Esophagus (tissue), 2 donors: ENCODE measurements around the gene MED8. TPM values are rescaled to one million over a fixed set of nuclear protein-coding genes. Genes with fewer than 3 reads are reported as not detected.
A peak's percentile ranks its signal among the peaks of the same experiment; 100 is the strongest.
"Not testable (repeated sequence)": the region's sequence is repeated elsewhere in the genome, so short reads cannot be mapped to it uniquely, and the experiment has no call there.

Source experiments
- H3K27ac ChIP-seq, 2 donors: one replicate each; pipeline ENCODE4 v1.5.1; 2013; ENCODE audit warnings: low read depth in 2 of 2, mild to moderate bottlenecking in 2 of 2, inconsistent platforms in 1 of 2, low read length in 1 of 2, moderate library complexity in 1 of 2
- H3K27me3 ChIP-seq, 2 donors: one replicate each; pipeline ENCODE4 v1.6.1; 2013; ENCODE audit warnings: low read length in 2 of 2, control low read depth in 1 of 2, mild to moderate bottlenecking in 1 of 2; ENCODE audit not compliant: insufficient read depth in 2 of 2, control insufficient read depth in 1 of 2
- H3K36me3 ChIP-seq, 2 donors: one replicate each; pipeline ENCODE4 v1.6.1; 2013; ENCODE audit warnings: low read length in 1 of 2; ENCODE audit not compliant: control insufficient read depth in 2 of 2, insufficient read depth in 2 of 2
- H3K4me1 ChIP-seq, 2 donors: one replicate each; pipeline ENCODE4 v1.6.1; 2013; ENCODE audit warnings: low read length in 1 of 2; ENCODE audit not compliant: control insufficient read depth in 2 of 2, insufficient read depth in 2 of 2
- H3K4me3 ChIP-seq, 2 donors: one replicate each; pipeline ENCODE4 v1.5.1; 2013; ENCODE audit warnings: low read length in 2 of 2, mild to moderate bottlenecking in 2 of 2, low read depth in 1 of 2, moderate library complexity in 1 of 2
- H3K9me3 ChIP-seq, 2 donors: one replicate each; pipeline ENCODE4 v1.6.1; 2013; ENCODE audit warnings: mild to moderate bottlenecking in 2 of 2, low read depth in 1 of 2, low read length in 1 of 2, moderate library complexity in 1 of 2; ENCODE audit not compliant: control insufficient read depth in 2 of 2, insufficient read depth in 1 of 2
- WGBS, 2 donors: extraction: QIAGEN DNeasy Blood & Tissue Kit; methylation state at CpG; one replicate each; pipeline ENCODE4 v1.1.7; 2013; 5-methylcytosine and 5-hydroxymethylcytosine counted together
- polyA plus RNA-seq, 2 donors: library from polyadenylated mRNA; stranded (reverse); fragments of 200-250 nt; gene quantifications; one replicate each; pipeline ENCODE4 v1.2.3, GENCODE V29; 2013
- donor health status: healthy with polysubstance abuse.
- donor health status: Bipolar disorder and iron deficiency.

Gene MED8
- polyA plus RNA-seq, 2 donors: 32.3 to 50.1 TPM

DNA sequence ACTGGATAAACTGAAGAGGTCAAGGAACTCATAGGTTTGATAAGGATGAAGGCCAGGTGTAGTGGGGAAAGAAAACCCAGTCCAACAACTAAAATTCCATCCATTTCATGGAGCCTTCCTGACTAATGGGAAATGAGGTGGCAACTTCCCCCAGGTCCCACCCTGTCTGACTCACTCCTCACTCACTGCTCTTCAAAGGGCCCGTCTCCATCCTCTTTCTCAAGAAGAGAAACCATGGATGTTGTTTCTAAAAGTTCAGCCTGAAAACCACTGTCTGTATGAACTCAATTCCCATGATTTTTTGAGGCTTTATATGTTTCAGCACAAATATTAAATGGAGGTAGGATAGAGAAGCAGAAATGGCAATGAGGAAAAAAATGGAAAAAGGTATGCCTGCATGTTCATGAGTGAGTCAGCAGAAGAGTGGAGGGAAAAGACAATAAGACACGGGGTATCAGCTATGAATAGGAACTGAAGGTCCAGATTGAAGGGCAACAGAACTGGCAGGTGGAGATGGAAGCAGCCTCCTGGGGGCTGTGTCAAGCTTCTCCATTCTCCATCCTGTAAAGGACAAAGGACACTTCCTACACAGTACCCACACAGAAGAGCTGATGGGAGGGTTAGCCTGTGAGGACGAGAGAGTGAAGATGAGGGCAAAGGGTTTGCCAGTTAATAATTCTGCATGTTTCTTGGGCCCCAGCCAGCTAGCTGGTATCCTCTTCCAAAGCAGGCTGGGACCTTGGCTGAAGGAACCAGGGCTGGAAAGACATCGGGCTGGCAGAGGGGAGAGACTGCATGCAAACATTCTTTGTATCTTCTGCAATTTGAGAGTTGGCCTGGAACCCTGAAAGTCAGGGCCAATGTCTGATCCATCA lies 16.3 kb downstream of the MED8 start:
- Histone ChIP-seq H3K27ac (peak overlapping the region; percentile 9 to 90), H3K27me3 (no peaks in the 10 kb centered on the region), H3K36me3 (no peaks in the 10 kb centered on the region), H3K4me3 (no peak overlapping the region), H3K4me1 (peaks cover 4 to 6% of the 10 kb centered on the region in 2 donors), H3K9me3 (no peaks in the 10 kb centered on the region)
- WGBS, 2 donors: 42 to 43% methylated on average over 4 of the region's 4 CpGs

DNA sequence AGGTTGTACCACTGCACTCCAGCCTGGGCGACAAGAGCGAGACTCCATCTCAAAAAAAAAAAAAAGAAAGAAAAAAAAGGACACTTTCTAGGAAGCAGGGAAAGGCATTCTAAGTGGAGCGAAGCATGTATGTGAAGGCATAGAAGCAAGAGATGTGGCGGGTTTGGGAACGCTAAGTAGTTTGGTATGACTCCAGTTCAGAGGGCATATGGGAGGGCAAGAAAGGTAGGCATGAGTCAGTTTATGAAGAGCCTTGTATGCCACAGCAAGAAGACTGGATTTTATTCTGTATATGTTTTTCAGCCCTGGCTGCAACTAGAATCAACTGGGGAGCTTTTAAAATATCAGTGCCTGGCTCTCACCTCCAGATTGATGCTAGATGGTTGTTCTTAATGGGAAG lies 17.4 kb downstream of the MED8 start:
- no peaks in the 10 kb centered on the region for H3K27me3 ChIP-seq
- H3K36me3 ChIP-seq: no peaks in the 10 kb centered on the region
- WGBS, 2 donors: 96 to 99% methylated on average over 5 of the region's 5 CpGs
- peaks cover 4 to 7% of the 10 kb centered on the region in 2 donors for H3K4me1 ChIP-seq
- peak overlapping the region in 1 of 2 donors; percentile 1 for H3K27ac ChIP-seq
- no peaks in the 10 kb centered on the region for H3K9me3 ChIP-seq
- H3K4me3 ChIP-seq: no peak overlapping the region

DNA sequence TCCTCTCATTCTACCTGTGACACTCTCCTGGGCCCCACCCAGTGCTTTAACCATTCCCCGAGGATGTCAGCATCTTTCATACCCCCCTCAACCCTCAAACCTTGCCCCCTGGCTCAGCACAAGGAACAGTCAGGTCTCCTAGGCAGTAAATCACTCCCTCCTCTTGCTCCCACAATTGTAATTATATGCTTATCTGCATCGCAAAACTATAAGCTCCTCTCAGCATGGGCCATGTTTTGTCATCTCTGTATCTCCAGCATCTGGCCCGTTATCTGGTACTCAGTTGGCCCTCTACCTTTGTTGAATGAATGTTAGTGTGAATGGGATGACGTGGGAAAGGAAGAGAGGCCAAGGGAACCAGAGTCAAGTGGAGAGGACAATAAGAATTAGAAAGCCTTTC lies 19.0 kb downstream of the MED8 start:
- H3K27me3 ChIP-seq: no peaks in the 10 kb centered on the region
- H3K4me3 ChIP-seq: no peak overlapping the region
- H3K36me3 ChIP-seq: no peaks in the 10 kb centered on the region
- WGBS, 2 donors: 82 to 88% methylated on average over 4 of the region's 4 CpGs
- H3K4me1 ChIP-seq: peaks cover 9 to 16% of the 10 kb centered on the region in 2 donors
- H3K9me3 ChIP-seq: no peaks in the 10 kb centered on the region
- H3K27ac ChIP-seq: no peak overlapping the region

DNA sequence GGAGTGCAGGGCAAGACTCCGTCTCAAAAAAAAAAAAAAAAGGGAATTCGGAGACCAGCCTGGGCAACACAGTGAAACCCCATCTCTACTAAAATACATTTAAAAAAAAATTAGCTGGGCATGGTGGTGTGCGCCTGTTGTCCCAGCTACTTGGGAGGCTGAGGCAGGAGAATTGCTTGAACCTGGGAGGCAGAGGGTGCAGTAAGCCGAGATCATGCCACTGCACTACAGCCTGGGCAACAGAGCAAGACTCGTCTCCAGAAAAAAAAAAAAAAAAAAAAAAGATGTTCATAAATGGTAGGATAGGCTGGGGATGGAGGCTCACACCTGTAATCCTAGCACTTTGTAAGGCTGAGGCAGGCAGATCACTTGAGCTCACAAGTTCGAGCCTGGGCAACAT lies 19.8 kb downstream of the MED8 start:
- not testable (repeated sequence) for H3K27ac ChIP-seq, H3K27me3 ChIP-seq, H3K4me3 ChIP-seq, H3K9me3 ChIP-seq, H3K36me3 ChIP-seq
- H3K4me1 ChIP-seq: peaks cover 9 to 18% of the 10 kb centered on the region in 2 donors
- WGBS, 2 donors: 92 to 97% methylated on average over 6 of the region's 6 CpGs

DNA sequence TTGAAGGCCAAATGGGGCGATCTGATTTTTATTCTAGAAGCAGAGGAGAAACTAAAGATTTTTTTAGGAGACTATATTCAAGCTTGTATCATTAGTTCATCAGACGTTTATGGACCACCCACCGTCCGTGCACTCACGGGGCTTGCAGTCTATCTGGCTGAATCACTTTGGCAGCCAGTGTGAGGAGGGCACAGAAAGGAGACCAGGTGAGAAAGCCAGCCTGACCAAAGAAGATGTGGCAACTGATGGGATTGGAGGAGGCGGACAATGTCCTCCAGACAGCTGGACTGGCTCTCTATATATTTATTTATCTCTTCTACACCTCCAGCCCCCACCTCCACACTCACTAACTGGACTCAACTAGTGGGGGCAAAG lies 21.0 kb downstream of the MED8 start:
- no peaks in the 10 kb centered on the region for H3K27me3 ChIP-seq
- WGBS, 2 donors: 15 to 18% methylated on average over 6 of the region's 6 CpGs
- H3K9me3 ChIP-seq: no peaks in the 10 kb centered on the region
- peaks cover 14 to 18% of the 10 kb centered on the region in 2 donors for H3K36me3 ChIP-seq
- H3K4me3 ChIP-seq: peak overlapping the region; percentile 5 to 80
- peak overlapping the region; percentile 98 to 99 for H3K27ac ChIP-seq
- peaks cover 9 to 22% of the 10 kb centered on the region in 2 donors for H3K4me1 ChIP-seq

DNA sequence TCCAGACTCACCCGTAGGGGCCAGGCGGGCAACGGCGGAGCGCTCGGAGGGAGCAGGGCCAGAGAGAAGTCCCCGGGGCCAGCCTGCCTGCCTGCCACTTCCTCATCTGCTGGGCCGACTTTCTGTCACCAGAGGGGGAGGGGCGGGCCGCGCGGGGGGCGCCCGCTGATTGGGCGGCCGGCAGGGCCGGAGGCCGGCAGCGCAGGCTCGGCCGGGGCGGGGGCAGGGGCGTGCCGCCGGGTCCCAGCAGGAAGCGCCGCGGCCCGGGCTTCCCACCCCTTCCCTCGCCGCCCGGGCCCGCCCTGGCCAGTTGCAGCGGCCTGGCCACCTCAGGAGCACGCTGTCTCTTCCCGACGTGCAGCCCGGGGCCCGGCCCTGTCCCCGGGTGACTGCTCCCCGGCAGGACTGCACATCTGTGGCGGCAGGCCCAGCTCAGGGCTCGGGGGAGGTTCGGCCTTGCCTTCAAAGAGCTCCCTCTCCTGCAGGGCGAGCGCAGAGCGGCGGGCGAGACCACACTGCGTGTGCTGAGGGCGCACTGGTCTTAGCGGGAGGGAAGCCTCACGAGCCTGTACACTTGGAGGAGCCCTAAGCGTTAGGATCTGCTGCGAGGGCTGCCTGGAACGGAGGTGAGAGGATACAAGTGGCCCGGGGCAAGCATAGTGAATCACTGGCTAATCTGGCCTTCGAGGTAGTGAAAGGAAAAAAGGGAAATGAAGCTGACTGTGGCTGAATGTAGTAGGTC lies 21.5 kb downstream of the MED8 start, which contains the start of gene ELOVL1:
TSS of gene ELOVL1 (minus strand) at position 108 of the 742 bp plus-strand sequence. CDS start 2,402 bp downstream, outside the sequence.
- no peaks in the 10 kb centered on the region for H3K27me3 ChIP-seq
- H3K9me3 ChIP-seq: no peaks in the 10 kb centered on the region
- peaks cover 9 to 20% of the 10 kb centered on the region in 2 donors for H3K4me1 ChIP-seq
- peak within 1 kb of the TSS; percentile 80 to 81 for H3K4me3 ChIP-seq
- peaks cover 19 to 20% of the 10 kb centered on the region in 2 donors for H3K36me3 ChIP-seq
- peak within 1 kb of the TSS; percentile 98 to 99 for H3K27ac ChIP-seq
- WGBS, 2 donors: 0% methylated on average over 46 to 58 of the region's 58 CpGs

DNA sequence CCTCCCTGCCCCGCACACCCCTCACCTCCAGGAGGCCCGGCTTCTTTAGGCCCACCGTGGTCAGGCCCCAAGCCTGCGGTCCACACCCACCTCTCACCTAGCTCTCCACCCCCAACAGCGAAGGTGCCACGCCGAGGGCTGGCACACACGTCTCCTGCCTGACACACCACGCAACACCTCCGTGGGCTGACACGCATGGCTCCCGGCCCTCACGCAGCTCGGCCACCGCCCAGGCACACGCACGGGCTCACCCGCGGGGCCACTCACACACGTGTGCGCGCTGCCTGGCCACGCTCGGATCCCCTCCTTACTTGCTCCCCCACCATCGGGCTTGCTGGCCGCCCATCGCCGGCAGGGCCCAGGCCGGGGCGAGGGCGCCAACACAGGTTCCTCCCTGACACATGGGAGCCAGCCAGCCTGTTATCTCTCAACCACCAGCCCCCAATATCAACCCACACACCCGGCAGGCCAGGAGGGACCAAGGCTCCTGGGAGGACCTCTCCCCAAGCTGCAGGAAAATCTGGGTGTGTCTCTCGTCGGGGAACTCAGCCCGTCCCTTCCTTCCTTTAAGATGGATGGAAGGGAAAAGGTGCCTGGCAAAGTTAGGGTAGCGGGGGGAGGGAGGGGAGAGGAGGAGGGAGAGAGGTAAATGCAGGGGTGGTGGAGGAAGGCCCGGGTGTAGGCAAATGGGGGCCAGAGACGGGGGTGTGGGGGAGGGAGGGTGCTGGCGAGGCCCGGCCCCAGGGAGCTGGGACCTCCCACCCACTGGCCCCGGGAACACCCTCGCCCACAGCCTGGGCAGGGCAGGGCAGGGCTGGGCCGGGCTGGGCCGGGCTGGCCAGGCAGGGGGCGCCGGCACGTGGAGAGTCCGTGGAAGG lies 22.3 kb downstream of the MED8 start:
- Histone ChIP-seq H3K9me3 (no peaks in the 10 kb centered on the region), H3K4me3 (peak overlapping the region; percentile 80 to 81), H3K4me1 (peaks cover 12 to 20% of the 10 kb centered on the region in 2 donors), H3K27ac (peak overlapping the region; percentile 98 to 99), H3K27me3 (no peaks in the 10 kb centered on the region), H3K36me3 (peaks cover 23% of the 10 kb centered on the region in 2 donors)
- 1 to 3% methylated on average over 44 to 48 of the region's 48 CpGs for WGBS, 2 donors

DNA sequence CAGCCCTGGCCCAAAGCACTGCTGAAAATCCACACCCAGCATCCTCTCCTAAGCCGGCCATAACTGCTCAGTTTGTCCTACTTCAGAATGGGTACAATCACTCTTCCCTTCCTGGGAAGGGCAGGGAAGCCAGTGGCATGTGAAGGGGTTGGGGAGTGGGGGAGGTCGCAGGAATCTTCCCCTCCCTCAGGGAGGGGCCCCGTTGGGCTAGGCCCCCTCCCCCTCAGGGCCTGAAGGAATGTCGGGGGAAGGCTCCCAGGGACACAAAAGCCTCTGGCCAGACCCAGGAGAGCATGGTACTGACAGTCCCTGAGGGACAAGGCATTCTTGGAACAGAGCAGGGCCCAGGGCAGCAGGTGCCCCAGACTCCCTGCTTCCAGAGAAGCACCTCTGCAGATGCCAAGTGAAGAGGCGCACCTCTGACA lies 23.0 kb downstream of the MED8 start:
- H3K4me3 ChIP-seq: peak overlapping the region; percentile 80 to 81
- H3K36me3 ChIP-seq: peaks cover 23% of the 10 kb centered on the region in 2 donors
- H3K27ac ChIP-seq: peak overlapping the region; percentile 98 to 99
- WGBS, 2 donors: 8 to 14% methylated on average over 5 of the region's 5 CpGs
- H3K4me1 ChIP-seq: peaks cover 12 to 20% of the 10 kb centered on the region in 2 donors
- H3K27me3 ChIP-seq: no peaks in the 10 kb centered on the region
- no peaks in the 10 kb centered on the region for H3K9me3 ChIP-seq

DNA sequence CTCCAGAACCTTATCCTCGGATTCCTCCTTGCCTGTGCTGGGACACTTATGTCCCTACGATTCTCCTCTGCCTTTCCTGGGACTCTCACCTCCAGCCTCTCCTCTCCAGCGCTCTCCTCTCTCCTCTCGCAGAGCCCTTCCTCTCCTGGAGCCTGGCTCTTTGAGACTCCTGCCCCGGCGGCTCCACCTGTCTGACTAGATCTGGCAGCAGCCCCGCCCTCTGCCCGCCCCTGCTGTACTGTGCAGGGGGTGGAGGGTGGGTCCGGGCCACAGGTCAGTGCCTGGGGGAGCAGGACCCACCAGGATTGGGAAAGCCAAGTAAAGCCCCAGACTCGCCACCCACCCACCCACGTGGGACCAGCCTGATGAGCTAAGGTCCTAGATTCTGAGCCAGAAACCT lies 23.4 kb downstream of the MED8 start:
- Histone ChIP-seq H3K4me3 (peak overlapping the region; percentile 80 to 81), H3K27ac (peak overlapping the region; percentile 98 to 99), H3K27me3 (no peaks in the 10 kb centered on the region), H3K36me3 (peaks cover 23 to 24% of the 10 kb centered on the region in 2 donors), H3K4me1 (peaks cover 12 to 20% of the 10 kb centered on the region in 2 donors), H3K9me3 (no peaks in the 10 kb centered on the region)
- 33 to 36% methylated on average over 11 of the region's 11 CpGs for whole genome bisulfite sequencing, 2 donors
